Measurements from ENCODE around the gene PTPN1. TPM values are rescaled to one million over a fixed set of nuclear protein-coding genes. Genes with fewer than 3 reads are reported as not detected.

PTPN1 gene
- polyA plus RNA-seq, 1 of the 3 experiments (the other 2 are of a cell fraction) = 23.6 TPM

GRCh38 chr20:50580842-50581544 lies 70.8 kb downstream of the PTPN1 start:
- H3K4me1 ChIP-seq (ENCODE audit: control insufficient read depth in 1 of 2, insufficient read depth in 2 of 2, low read depth in 1 of 2, low read length in 1 of 2) = peaks cover 0 to 14% of the 10 kb centered on the region in 2 experiments; a peak in 2 of 4 replicates
- no peak overlapping the region for H3K4me2 ChIP-seq
- ChIA-PET CTCF (interaction anchor here (0.8 to 10.6 kb wide), 5 partner anchors 89 to 393 kb away, joined by 3 to 108 read pairs (median 5); partner anchors contain the start of gene CEBPB), POLR2A (no interaction called here)
- WGBS (ENCODE audit: low lambda C conversion rate) = 87% methylated on average over 21 of the region's 21 CpGs
- H3K79me2 ChIP-seq (ENCODE audit: insufficient read depth) = 0 out of 2 replicates have a peak, but pooled peaks cover 4% of the 10 kb centered on the region
- H3K27me3 ChIP-seq (ENCODE audit: insufficient read depth) = no peaks in the 10 kb centered on the region
- H3K36me3 ChIP-seq (replicated peaks in 1 of 2; ENCODE audit: control insufficient read depth in 1 of 2, insufficient read depth in 2 of 2, low read length in 1 of 2) = peaks cover 45 to 77% of the 10 kb centered on the region in 2 experiments
- DNase-seq = no peak
- H3K4me3 ChIP-seq (ENCODE audit: low read depth in 2 of 2, low read length in 1 of 2) = no peak overlapping the region
- H3K9me2 ChIP-seq = no peaks in the 10 kb centered on the region
- H3F3A ChIP-seq (replicated peaks; ENCODE audit: insufficient read depth) = peaks cover 5% of the 10 kb centered on the region
- H3K9ac ChIP-seq = no peak overlapping the region
- no peak overlapping the region for H2AFZ ChIP-seq (ENCODE audit: low read depth)
- no peaks in the 10 kb centered on the region for H3K9me3 ChIP-seq
- no peak overlapping the region for H3K27ac ChIP-seq (ENCODE audit: low read depth in 2 of 2, low read length in 1 of 2)
- H4K20me1 ChIP-seq (ENCODE audit: insufficient read depth) = peaks cover 6% of the 10 kb centered on the region; the same call in 1 of the 2 replicates
- TF ChIP-seq REST (IDR thresholded peaks at IDR 0.05; ENCODE audit: low read depth, low read length) = no peak
- no peak for TF ChIP-seq POLR2AphosphoS5 (IDR thresholded peaks at IDR 0.05; ENCODE audit: low read depth, low read length)
- no peak for TF ChIP-seq GATA2 (CRISPR knock-in tag; IDR thresholded peaks at IDR 0.05)
- TF ChIP-seq RFX5 (IDR thresholded peaks at IDR 0.05; ENCODE audit: low read length) = no peak
- TF ChIP-seq NRF1 (IDR thresholded peaks at IDR 0.05; ENCODE audit: low read depth, low read length) = no peak
- no peak for TF ChIP-seq ELF1 (IDR thresholded peaks at IDR 0.05)
- TF ChIP-seq, protein P1, sequence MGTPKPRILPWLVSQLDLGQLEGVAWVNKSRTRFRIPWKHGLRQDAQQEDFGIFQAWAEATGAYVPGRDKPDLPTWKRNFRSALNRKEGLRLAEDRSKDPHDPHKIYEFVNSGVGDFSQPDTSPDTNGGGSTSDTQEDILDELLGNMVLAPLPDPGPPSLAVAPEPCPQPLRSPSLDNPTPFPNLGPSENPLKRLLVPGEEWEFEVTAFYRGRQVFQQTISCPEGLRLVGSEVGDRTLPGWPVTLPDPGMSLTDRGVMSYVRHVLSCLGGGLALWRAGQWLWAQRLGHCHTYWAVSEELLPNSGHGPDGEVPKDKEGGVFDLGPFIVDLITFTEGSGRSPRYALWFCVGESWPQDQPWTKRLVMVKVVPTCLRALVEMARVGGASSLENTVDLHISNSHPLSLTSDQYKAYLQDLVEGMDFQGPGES (IDR thresholded peaks at IDR 0.05; ENCODE audit: low read depth, low read length) = no peak
- TF ChIP-seq, protein P2, sequence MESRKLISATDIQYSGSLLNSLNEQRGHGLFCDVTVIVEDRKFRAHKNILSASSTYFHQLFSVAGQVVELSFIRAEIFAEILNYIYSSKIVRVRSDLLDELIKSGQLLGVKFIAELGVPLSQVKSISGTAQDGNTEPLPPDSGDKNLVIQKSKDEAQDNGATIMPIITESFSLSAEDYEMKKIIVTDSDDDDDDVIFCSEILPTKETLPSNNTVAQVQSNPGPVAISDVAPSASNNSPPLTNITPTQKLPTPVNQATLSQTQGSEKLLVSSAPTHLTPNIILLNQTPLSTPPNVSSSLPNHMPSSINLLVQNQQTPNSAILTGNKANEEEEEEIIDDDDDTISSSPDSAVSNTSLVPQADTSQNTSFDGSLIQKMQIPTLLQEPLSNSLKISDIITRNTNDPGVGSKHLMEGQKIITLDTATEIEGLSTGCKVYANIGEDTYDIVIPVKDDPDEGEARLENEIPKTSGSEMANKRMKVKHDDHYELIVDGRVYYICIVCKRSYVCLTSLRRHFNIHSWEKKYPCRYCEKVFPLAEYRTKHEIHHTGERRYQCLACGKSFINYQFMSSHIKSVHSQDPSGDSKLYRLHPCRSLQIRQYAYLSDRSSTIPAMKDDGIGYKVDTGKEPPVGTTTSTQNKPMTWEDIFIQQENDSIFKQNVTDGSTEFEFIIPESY (IDR thresholded peaks at IDR 0.05; ENCODE audit: borderline replicate concordance, low read depth) = no peak
- TF ChIP-seq CTCF (IDR thresholded peaks at IDR 0.05) = no peak
- no peak for TF ChIP-seq FOSL2 (IDR thresholded peaks at IDR 0.05; ENCODE audit: borderline replicate concordance, low read depth)
- TF ChIP-seq JUND (IDR thresholded peaks at IDR 0.05) = no peak
- TF ChIP-seq, protein P3, sequence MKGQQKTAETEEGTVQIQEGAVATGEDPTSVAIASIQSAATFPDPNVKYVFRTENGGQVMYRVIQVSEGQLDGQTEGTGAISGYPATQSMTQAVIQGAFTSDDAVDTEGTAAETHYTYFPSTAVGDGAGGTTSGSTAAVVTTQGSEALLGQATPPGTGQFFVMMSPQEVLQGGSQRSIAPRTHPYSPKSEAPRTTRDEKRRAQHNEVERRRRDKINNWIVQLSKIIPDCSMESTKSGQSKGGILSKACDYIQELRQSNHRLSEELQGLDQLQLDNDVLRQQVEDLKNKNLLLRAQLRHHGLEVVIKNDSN (IDR thresholded peaks at IDR 0.05; ENCODE audit: borderline replicate concordance, low read depth) = no peak
- TF ChIP-seq MAX (IDR thresholded peaks at IDR 0.05; ENCODE audit: low read depth) = no peak
- TF ChIP-seq RCOR1 (IDR thresholded peaks at IDR 0.05; ENCODE audit: low read length) = no peak
- no peak for TF ChIP-seq MXI1 (IDR thresholded peaks at IDR 0.05; ENCODE audit: low read depth, low read length)
